GM12878 (cell line): ENCODE results near the gene ZNF771.

Source experiments
- TF ChIP-seq, protein P1 (sequence below): IDR thresholded peaks from 2 replicates; pipeline ENCODE4 v1.6.1; 2012; ENCODE audit warnings: low read length, inconsistent platforms
- TF ChIP-seq, protein P2 (sequence below), 3 experiments: IDR thresholded peaks in 2 of 3; conservative IDR thresholded peaks in 1 of 3; 2 replicates each; pipeline ENCODE4 v1.5.1; 2011; ENCODE audit warnings: low read depth in 3 of 3, low read length in 3 of 3, mild to moderate bottlenecking in 3 of 3, control low read depth in 2 of 3, moderate library complexity in 2 of 3, inconsistent platforms in 1 of 3, mixed read lengths in 1 of 3; ENCODE audit not compliant: control insufficient read depth in 2 of 3, insufficient read depth in 1 of 3; ENCODE audit errors: extremely low read depth in 1 of 3

- TF ChIP-seq, protein P1, sequence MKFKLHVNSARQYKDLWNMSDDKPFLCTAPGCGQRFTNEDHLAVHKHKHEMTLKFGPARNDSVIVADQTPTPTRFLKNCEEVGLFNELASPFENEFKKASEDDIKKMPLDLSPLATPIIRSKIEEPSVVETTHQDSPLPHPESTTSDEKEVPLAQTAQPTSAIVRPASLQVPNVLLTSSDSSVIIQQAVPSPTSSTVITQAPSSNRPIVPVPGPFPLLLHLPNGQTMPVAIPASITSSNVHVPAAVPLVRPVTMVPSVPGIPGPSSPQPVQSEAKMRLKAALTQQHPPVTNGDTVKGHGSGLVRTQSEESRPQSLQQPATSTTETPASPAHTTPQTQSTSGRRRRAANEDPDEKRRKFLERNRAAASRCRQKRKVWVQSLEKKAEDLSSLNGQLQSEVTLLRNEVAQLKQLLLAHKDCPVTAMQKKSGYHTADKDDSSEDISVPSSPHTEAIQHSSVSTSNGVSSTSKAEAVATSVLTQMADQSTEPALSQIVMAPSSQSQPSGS = no peak
- TF ChIP-seq, protein P2, sequence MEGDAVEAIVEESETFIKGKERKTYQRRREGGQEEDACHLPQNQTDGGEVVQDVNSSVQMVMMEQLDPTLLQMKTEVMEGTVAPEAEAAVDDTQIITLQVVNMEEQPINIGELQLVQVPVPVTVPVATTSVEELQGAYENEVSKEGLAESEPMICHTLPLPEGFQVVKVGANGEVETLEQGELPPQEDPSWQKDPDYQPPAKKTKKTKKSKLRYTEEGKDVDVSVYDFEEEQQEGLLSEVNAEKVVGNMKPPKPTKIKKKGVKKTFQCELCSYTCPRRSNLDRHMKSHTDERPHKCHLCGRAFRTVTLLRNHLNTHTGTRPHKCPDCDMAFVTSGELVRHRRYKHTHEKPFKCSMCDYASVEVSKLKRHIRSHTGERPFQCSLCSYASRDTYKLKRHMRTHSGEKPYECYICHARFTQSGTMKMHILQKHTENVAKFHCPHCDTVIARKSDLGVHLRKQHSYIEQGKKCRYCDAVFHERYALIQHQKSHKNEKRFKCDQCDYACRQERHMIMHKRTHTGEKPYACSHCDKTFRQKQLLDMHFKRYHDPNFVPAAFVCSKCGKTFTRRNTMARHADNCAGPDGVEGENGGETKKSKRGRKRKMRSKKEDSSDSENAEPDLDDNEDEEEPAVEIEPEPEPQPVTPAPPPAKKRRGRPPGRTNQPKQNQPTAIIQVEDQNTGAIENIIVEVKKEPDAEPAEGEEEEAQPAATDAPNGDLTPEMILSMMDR (IDR thresholded peaks at IDR 0.05 in 2 of 3, conservative IDR thresholded peaks at IDR 0.05 in 1 of 3; ENCODE audit: control insufficient read depth in 2 of 3, extremely low read depth in 1 of 3, insufficient read depth in 1 of 3, low read depth in 3 of 3, low read length in 3 of 3) = no peak
These were observed 38.7 kb upstream of the ZNF771 start for GRCh38 chr16:30368792-30369090.
